Omental fat pad (tissue), 4 donors: Measurements from ENCODE around the gene SLC38A10. TPM values are rescaled to one million over a fixed set of nuclear protein-coding genes. Genes with fewer than 3 reads are reported as not detected.

Source experiments
- ATAC-seq: fragments of 150-250 bp; one replicate; pipeline ENCODE4 v1.9.1; 2016; ENCODE audit warnings: mild to moderate bottlenecking, moderate library complexity; ENCODE audit not compliant: low FRiP score
- DNase-seq: peaks from one replicate; pipeline ENCODE4 v3.0.0-alpha.2; 2019; ENCODE audit warnings: low spot score
- total RNA-seq, 4 donors: library from RNA; depleted of rRNA; stranded (reverse); fragments of >200 nt; gene quantifications; one replicate each; pipeline ENCODE4 v1.1.0, GENCODE V29; 2016
- TF ChIP-seq, protein P1 (sequence below), 3 donors: fragments of 450-650 bp; IDR thresholded peaks; one replicate each; pipeline ENCODE4 v1.5.1; 2016 to 2017; ENCODE audit warnings: antibody characterized with exemption in 3 of 3, mild to moderate bottlenecking in 3 of 3, moderate library complexity in 2 of 3

The SLC38A10 gene
- total RNA-seq, 4 donors from 2014 or later: 61.2 to 126 (median 75.6) TPM

DNA sequence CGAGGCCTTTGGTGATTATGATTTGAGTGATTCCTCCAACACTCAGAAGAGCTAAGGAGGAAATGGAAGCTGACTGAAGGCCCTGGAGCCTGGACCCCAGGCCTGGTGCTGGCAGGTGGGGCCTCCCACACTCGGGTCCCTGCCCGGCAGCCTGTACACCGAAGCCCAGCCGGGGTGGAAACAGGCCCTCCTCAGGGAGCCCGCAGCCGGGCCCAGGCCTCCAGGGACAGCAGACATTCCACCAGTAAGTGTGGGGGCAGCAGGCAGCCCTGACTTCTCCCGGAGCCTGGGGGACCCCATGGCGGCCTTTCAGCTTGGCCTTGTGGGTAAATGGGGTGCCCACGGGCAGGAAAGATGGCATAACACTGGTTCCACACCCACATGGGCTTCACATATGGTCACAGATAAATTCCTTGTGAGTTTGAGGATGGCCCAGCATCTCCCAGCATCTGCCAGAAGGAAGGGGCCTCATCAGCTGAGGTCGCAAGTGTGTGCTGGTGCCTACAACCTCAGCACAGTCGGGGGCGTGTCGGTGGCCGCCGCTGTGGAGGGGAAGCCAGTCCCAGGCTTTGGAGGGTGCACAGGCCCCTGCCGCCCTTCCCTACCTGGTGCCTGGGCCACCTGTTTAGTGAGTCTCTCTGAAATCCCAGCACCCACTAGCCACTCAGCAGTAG, 29.2 kb upstream of the SLC38A10 start:
- TF ChIP-seq, protein P1, sequence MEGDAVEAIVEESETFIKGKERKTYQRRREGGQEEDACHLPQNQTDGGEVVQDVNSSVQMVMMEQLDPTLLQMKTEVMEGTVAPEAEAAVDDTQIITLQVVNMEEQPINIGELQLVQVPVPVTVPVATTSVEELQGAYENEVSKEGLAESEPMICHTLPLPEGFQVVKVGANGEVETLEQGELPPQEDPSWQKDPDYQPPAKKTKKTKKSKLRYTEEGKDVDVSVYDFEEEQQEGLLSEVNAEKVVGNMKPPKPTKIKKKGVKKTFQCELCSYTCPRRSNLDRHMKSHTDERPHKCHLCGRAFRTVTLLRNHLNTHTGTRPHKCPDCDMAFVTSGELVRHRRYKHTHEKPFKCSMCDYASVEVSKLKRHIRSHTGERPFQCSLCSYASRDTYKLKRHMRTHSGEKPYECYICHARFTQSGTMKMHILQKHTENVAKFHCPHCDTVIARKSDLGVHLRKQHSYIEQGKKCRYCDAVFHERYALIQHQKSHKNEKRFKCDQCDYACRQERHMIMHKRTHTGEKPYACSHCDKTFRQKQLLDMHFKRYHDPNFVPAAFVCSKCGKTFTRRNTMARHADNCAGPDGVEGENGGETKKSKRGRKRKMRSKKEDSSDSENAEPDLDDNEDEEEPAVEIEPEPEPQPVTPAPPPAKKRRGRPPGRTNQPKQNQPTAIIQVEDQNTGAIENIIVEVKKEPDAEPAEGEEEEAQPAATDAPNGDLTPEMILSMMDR (IDR thresholded peaks at IDR 0.05): no peak
- DNase-seq: no peak
- ATAC-seq: no peak

DNA sequence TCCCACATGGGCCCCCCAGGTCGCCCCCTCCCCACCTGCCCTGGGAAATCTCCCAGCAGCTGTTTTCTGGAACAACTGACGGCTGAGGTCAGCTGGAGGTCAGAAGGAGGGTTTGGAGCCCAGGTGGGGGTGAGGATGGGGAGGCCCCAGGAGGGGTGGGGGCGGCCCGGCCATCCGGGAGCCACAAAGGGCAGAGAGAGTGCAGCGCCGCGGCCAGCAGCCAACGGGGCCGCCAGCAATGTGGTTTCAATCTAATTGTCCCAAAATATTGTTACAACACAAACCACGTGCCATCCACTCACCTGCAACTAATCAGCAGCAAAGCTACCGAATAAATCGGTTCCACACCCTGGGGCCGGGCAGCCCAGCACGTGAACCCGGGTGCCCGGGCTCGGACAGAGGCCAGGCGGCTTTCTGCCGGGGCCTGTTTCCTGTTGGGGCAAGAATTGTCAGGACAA, 28.3 kb upstream of the SLC38A10 start:
- ATAC-seq (no peak), DNase-seq (no peak)
- TF ChIP-seq, protein P1 (IDR thresholded peaks at IDR 0.05): no peak

DNA sequence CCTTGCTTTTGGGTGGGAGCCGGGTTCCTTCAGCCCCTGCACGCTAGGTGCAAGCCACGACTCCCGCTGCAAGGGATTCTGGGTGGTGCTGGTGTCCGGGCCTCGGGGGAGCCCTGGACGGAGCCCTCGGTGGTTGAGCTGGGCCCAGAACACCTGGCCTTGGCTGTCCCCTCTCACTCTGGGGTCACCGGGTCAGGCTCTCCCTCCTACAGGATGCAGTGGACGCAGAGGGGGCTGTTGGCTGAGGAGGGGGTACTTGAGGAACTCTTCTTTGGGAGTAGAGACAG, 27.9 kb upstream of the SLC38A10 start:
- TF ChIP-seq, protein P1 (IDR thresholded peaks at IDR 0.05): no peak
- ATAC-seq: no peak
- DNase-seq: no peak

DNA sequence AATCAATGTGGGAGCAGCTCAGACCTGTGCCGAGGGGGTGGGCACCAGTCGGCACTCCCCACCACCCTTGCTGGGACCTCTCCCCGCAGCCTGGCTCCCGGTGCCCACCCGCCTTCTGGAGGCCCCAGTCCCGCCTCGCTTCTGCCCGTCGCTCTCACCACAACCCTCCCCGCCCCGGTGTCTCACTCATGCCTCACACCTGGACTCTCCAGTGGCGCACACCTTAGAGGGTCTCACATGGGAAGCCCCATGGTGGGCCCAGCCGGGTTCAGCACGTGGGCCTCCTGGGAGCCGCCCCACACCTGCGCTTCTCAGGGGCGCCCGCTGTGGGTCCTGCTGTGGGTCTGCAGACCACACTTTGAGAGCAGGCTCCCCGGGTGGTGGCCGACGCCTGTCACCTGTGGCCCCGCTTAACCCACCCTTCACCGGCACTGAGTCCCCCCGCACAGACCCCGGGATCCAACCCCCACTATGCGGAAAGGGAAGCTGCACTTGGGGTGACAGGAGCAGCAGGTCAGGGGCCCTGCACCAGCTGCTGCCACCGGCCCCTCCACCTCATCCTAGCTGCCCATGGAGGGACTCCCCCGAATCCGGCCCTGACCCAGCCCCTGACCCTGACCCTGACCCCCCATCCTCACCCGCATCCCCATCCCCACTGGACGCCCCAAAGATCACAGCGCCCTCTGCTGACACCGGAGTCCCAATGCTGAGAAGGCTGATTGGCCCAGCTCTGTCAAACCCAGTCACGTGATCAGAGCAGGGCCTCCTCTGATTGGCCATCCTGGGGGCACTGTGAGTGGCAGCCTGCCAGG, 27.4 kb upstream of the SLC38A10 start:
- no peak for DNase-seq
- ATAC-seq: no peak
- TF ChIP-seq, protein P1 (IDR thresholded peaks at IDR 0.05): no peak

DNA sequence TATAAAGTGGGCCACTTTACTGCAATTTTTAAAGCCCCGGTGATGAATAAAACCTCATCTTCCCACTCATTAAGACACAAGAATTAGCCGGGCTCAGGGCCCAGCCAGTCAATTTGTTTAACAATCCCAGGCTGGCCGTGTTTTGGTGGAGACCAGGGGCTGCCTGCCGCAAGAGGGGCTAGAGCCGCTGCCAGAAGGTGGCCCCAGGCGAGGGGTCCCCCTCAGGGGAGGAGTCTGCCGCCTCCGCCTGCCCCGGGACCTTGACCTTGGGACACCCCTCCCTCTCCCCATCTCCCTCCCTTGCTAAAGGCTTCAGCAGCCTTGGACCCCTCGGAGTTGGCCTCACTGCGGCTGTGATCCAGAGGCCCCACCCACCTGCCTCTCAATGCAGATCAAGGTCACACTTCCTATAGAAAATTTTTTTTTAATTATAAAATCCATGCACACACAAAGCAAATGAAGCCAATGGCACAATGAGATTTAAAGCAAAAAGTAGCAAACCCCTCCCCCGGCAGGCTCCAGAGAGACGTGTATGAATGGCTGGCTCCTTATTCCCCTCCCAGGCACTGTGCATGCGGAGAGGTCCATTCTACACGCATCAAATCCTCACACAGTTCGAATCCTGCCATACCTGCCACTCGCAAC, 23.0 kb upstream of the SLC38A10 start:
- ATAC-seq (no peak), DNase-seq (no peak)
- TF ChIP-seq, protein P1 (IDR thresholded peaks at IDR 0.05): no peak

DNA sequence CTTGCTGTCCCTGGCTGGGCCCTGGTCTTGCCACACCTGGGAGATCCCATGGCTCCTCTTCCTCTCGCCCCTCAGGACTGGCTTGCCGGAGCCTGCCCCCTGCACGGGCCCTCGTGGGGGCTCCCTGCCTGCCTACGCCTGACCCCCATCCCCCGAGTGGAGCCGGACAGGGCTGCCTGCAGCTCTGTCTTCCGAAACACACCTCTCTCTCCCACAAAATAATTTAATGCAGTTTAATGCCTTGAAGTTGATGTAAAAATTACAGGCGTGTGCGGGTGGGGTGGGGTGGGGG, 22.4 kb upstream of the SLC38A10 start:
- no peak for DNase-seq

More for the DNA sequence above, 22.4 kb upstream of the SLC38A10 start:
- TF ChIP-seq, protein P1 (IDR thresholded peaks at IDR 0.05): no peak
- no peak for ATAC-seq
